ENCODE data around the gene MDFI.

Gene MDFI

GRCh38 chr6:41688256-41688965 lies 50.1 kb downstream of the MDFI start:
- no peaks in the 10 kb centered on the region for H3K27me3 Mint-ChIP-seq

GRCh38 chr6:41689171-41690008 lies 51.1 kb downstream of the MDFI start:
- Mint-ChIP-seq H3K27me3 (no peaks in the 10 kb centered on the region), H3K4me3 (no peak overlapping the region), H3K36me3 (ENCODE audit: low read depth) (no peaks in the 10 kb centered on the region), H3K27ac (no peak overlapping the region), H3K9me3 (no peaks in the 10 kb centered on the region), H3K4me1 (ENCODE audit: low read depth) (no peaks in the 10 kb centered on the region)

More at GRCh38 chr6:41688256-41688965, 50.1 kb downstream of the MDFI start:
- no peak overlapping the region for H3K27ac Mint-ChIP-seq
- H3K36me3 Mint-ChIP-seq (ENCODE audit: low read depth), result no peaks in the 10 kb centered on the region
- H3K9me3 Mint-ChIP-seq, result no peaks in the 10 kb centered on the region
- peaks cover 3% of the 10 kb centered on the region for H3K4me1 Mint-ChIP-seq (ENCODE audit: low read depth)
- no peak overlapping the region for H3K4me3 Mint-ChIP-seq

- H3K27me3 Mint-ChIP-seq, result no peaks in the 10 kb centered on the region
- no peaks in the 10 kb centered on the region for H3K36me3 Mint-ChIP-seq (ENCODE audit: low read depth)
- no peak overlapping the region for H3K4me3 Mint-ChIP-seq
- H3K9me3 Mint-ChIP-seq, result no peaks in the 10 kb centered on the region
- H3K27ac Mint-ChIP-seq, result no peak overlapping the region
- H3K4me1 Mint-ChIP-seq (ENCODE audit: low read depth), result no peaks in the 10 kb centered on the region
Observed at GRCh38 chr6:41690541-41691330, 52.5 kb downstream of the MDFI start.

- H3K27me3 Mint-ChIP-seq, result no peaks in the 10 kb centered on the region
- no peak overlapping the region for H3K27ac Mint-ChIP-seq
- no peaks in the 10 kb centered on the region for H3K9me3 Mint-ChIP-seq
- H3K4me3 Mint-ChIP-seq, result no peak overlapping the region
- no peaks in the 10 kb centered on the region for H3K36me3 Mint-ChIP-seq (ENCODE audit: low read depth)
- H3K4me1 Mint-ChIP-seq (ENCODE audit: low read depth), result no peaks in the 10 kb centered on the region
Observed at GRCh38 chr6:41691426-41692079, 53.3 kb downstream of the MDFI start.

- no peak overlapping the region for H3K4me3 Mint-ChIP-seq
- no peaks in the 10 kb centered on the region for H3K27me3 Mint-ChIP-seq
- no peaks in the 10 kb centered on the region for H3K36me3 Mint-ChIP-seq (ENCODE audit: low read depth)
- no peak overlapping the region for H3K27ac Mint-ChIP-seq
- H3K9me3 Mint-ChIP-seq, result no peaks in the 10 kb centered on the region
- no peaks in the 10 kb centered on the region for H3K4me1 Mint-ChIP-seq (ENCODE audit: low read depth)
Observed at GRCh38 chr6:41692080-41692675, 53.9 kb downstream of the MDFI start.

GRCh38 chr6:41692730-41693129 lies 54.5 kb downstream of the MDFI start:
- H3K27me3 Mint-ChIP-seq, result no peaks in the 10 kb centered on the region
- H3K4me1 Mint-ChIP-seq (ENCODE audit: low read depth), result no peaks in the 10 kb centered on the region
- H3K4me3 Mint-ChIP-seq, result no peak overlapping the region
- H3K27ac Mint-ChIP-seq, result no peak overlapping the region
- no peaks in the 10 kb centered on the region for H3K9me3 Mint-ChIP-seq
- no peaks in the 10 kb centered on the region for H3K36me3 Mint-ChIP-seq (ENCODE audit: low read depth)

GRCh38 chr6:41693281-41694240 lies 55.3 kb downstream of the MDFI start:
- no peak overlapping the region for H3K27ac Mint-ChIP-seq
- no peaks in the 10 kb centered on the region for H3K9me3 Mint-ChIP-seq
- H3K27me3 Mint-ChIP-seq, result no peaks in the 10 kb centered on the region
- H3K36me3 Mint-ChIP-seq (ENCODE audit: low read depth), result no peaks in the 10 kb centered on the region
- H3K4me1 Mint-ChIP-seq (ENCODE audit: low read depth), result no peaks in the 10 kb centered on the region
- H3K4me3 Mint-ChIP-seq, result no peak overlapping the region

GRCh38 chr6:41694815-41695526 lies 56.7 kb downstream of the MDFI start:
- Mint-ChIP-seq H3K4me1 (ENCODE audit: low read depth) (no peaks in the 10 kb centered on the region), H3K27ac (no peak overlapping the region), H3K9me3 (no peaks in the 10 kb centered on the region), H3K4me3 (no peak overlapping the region), H3K36me3 (ENCODE audit: low read depth) (no peaks in the 10 kb centered on the region), H3K27me3 (no peaks in the 10 kb centered on the region)

- Mint-ChIP-seq H3K9me3 (no peaks in the 10 kb centered on the region), H3K27ac (no peak overlapping the region), H3K36me3 (ENCODE audit: low read depth) (no peaks in the 10 kb centered on the region), H3K4me1 (ENCODE audit: low read depth) (no peaks in the 10 kb centered on the region), H3K4me3 (no peak overlapping the region), H3K27me3 (no peaks in the 10 kb centered on the region)
Observed at GRCh38 chr6:41695825-41696224, 57.6 kb downstream of the MDFI start.

- no peak overlapping the region for H3K4me3 Mint-ChIP-seq
- H3K27ac Mint-ChIP-seq, result no peak overlapping the region
- H3K27me3 Mint-ChIP-seq, result no peaks in the 10 kb centered on the region
Observed at GRCh38 chr6:41696788-41697187, 58.5 kb downstream of the MDFI start.

GRCh38 chr6:41697861-41698781 lies 59.9 kb downstream of the MDFI start:
- Mint-ChIP-seq H3K27me3 (no peaks in the 10 kb centered on the region), H3K4me3 (no peak overlapping the region), H3K4me1 (ENCODE audit: low read depth) (peaks cover 6% of the 10 kb centered on the region), H3K27ac (peak overlapping the region; percentile 8), H3K9me3 (no peaks in the 10 kb centered on the region), H3K36me3 (ENCODE audit: low read depth) (no peaks in the 10 kb centered on the region)

More at GRCh38 chr6:41696788-41697187, 58.5 kb downstream of the MDFI start:
- Mint-ChIP-seq H3K4me1 (ENCODE audit: low read depth) (peaks cover 6% of the 10 kb centered on the region), H3K9me3 (no peaks in the 10 kb centered on the region), H3K36me3 (ENCODE audit: low read depth) (no peaks in the 10 kb centered on the region)

- Mint-ChIP-seq H3K27ac (no peak overlapping the region), H3K4me3 (no peak overlapping the region), H3K4me1 (ENCODE audit: low read depth) (peaks cover 6% of the 10 kb centered on the region), H3K36me3 (ENCODE audit: low read depth) (no peaks in the 10 kb centered on the region), H3K27me3 (no peaks in the 10 kb centered on the region), H3K9me3 (no peaks in the 10 kb centered on the region)
Observed at GRCh38 chr6:41699063-41699462, 60.8 kb downstream of the MDFI start.

All from stimulated activated naive CD8-positive, alpha-beta T cell treated with anti-CD3 and anti-CD28 coated beads, Interleukin-15, Interleukin-2, amounts not matched to agents 100 ng/mL and 50 ng/mL, for 24 hours (primary cell).